HCT116 (cell line): Measurements from ENCODE around the gene GARNL3.

Experiments used
- EZH2 ChIP-seq: fragments of 200-600 bp; sonication (generic); IDR thresholded peaks from 2 replicates; pipeline ENCODE4 v1.6.1; 2017; ENCODE audit warnings: antibody characterized with exemption, mixed run types
- EZH2phosphoT487 ChIP-seq: fragments of 200-600 bp; IDR thresholded peaks from 2 replicates; pipeline ENCODE4 v1.6.1; 2018; ENCODE audit warnings: antibody characterized with exemption, borderline replicate concordance
- POLR2A ChIP-seq: IDR thresholded peaks from 2 replicates; pipeline ENCODE4 v1.7.0; 2011; ENCODE audit warnings: borderline replicate concordance; ENCODE audit not compliant: insufficient read depth, insufficient read length; ENCODE audit errors: extremely low read depth
- POLR2AphosphoS5 ChIP-seq: IDR thresholded peaks from 2 replicates; pipeline ENCODE4 v1.6.1; 2011; ENCODE audit warnings: mild to moderate bottlenecking, low read depth, low read length, moderate library complexity
- RAD21 ChIP-seq: IDR thresholded peaks from 2 replicates; pipeline ENCODE4 v1.6.1; 2012; ENCODE audit warnings: low read depth, mild to moderate bottlenecking
- SP1 ChIP-seq: IDR thresholded peaks from 2 replicates; pipeline ENCODE4 v1.6.1; 2012; ENCODE audit warnings: low read depth
- ZFX ChIP-seq: fragments of 450-650 bp; IDR thresholded peaks from 2 replicates; pipeline ENCODE4 v1.6.1; 2017
- TF ChIP-seq, protein P1 (sequence below), 3 experiments: fragments of 200-600 bp in 1 of 3; sonication (generic) in 1 of 3; IDR thresholded peaks in 2 of 3; conservative IDR thresholded peaks in 1 of 3; 2 replicates each; pipeline ENCODE4 v1.5.1; 2012 to 2017; ENCODE audit warnings: low read depth in 2 of 3, low read length in 2 of 3, antibody characterized with exemption in 1 of 3, borderline replicate concordance in 1 of 3, control low read depth in 1 of 3, mild to moderate bottlenecking in 1 of 3, mixed read lengths in 1 of 3, mixed run types in 1 of 3, moderate library complexity in 1 of 3; ENCODE audit not compliant: insufficient read depth in 1 of 3
- TF ChIP-seq, protein P2 (sequence below): IDR thresholded peaks from 2 replicates; pipeline ENCODE4 v1.6.1; 2011; ENCODE audit warnings: mild to moderate bottlenecking, low read length, moderate library complexity; ENCODE audit not compliant: insufficient replicate concordance; ENCODE audit errors: extremely low read depth

DNA sequence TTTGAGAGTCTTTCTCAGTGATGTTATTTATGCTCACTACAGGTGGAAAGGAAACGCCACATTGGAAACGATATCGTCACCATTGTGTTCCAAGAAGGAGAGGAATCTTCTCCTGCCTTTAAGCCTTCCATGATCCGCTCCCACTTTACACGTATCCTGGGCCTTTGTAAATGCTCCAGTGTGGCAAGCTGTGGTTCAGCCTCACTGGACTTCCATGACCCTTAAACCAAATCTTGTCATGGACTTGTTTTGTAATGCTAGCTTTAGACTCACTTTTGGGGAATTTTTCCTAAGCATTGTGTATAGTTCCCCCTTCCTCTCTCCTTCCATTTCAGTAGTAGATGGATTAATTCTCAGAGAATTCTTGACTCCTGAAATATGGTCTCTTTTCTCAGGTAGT is 71.5 kb downstream of the GARNL3 start:
- TF ChIP-seq POLR2A (no peak), POLR2AphosphoS5 (no peak), EZH2 (no peak), ZFX (no peak), RAD21 (no peak), SP1 (no peak), EZH2phosphoT487 (no peak)
- TF ChIP-seq, protein P1, sequence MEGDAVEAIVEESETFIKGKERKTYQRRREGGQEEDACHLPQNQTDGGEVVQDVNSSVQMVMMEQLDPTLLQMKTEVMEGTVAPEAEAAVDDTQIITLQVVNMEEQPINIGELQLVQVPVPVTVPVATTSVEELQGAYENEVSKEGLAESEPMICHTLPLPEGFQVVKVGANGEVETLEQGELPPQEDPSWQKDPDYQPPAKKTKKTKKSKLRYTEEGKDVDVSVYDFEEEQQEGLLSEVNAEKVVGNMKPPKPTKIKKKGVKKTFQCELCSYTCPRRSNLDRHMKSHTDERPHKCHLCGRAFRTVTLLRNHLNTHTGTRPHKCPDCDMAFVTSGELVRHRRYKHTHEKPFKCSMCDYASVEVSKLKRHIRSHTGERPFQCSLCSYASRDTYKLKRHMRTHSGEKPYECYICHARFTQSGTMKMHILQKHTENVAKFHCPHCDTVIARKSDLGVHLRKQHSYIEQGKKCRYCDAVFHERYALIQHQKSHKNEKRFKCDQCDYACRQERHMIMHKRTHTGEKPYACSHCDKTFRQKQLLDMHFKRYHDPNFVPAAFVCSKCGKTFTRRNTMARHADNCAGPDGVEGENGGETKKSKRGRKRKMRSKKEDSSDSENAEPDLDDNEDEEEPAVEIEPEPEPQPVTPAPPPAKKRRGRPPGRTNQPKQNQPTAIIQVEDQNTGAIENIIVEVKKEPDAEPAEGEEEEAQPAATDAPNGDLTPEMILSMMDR (IDR thresholded peaks at IDR 0.05 in 2 of 3, conservative IDR thresholded peaks at IDR 0.05 in 1 of 3; ENCODE audit: borderline replicate concordance in 1 of 3, insufficient read depth in 1 of 3, low read depth in 2 of 3, low read length in 2 of 3): no peak
- TF ChIP-seq, protein P2, sequence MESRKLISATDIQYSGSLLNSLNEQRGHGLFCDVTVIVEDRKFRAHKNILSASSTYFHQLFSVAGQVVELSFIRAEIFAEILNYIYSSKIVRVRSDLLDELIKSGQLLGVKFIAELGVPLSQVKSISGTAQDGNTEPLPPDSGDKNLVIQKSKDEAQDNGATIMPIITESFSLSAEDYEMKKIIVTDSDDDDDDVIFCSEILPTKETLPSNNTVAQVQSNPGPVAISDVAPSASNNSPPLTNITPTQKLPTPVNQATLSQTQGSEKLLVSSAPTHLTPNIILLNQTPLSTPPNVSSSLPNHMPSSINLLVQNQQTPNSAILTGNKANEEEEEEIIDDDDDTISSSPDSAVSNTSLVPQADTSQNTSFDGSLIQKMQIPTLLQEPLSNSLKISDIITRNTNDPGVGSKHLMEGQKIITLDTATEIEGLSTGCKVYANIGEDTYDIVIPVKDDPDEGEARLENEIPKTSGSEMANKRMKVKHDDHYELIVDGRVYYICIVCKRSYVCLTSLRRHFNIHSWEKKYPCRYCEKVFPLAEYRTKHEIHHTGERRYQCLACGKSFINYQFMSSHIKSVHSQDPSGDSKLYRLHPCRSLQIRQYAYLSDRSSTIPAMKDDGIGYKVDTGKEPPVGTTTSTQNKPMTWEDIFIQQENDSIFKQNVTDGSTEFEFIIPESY: no peak
